Activated effector memory CD4-positive, alpha-beta T cell treated with Interleukin-2 at 50 U/mL for 16 hours (primary cell): Measurements from ENCODE around the gene ZNG1A.
"Not testable (repeated sequence)": the region's sequence is repeated elsewhere in the genome, so short reads cannot be mapped to it uniquely, and the experiment has no call there.

Experiments used
- DNase-seq: peaks from one replicate; pipeline ENCODE4 v3.0.0-alpha.2; 2020

Gene ZNG1A

DNA sequence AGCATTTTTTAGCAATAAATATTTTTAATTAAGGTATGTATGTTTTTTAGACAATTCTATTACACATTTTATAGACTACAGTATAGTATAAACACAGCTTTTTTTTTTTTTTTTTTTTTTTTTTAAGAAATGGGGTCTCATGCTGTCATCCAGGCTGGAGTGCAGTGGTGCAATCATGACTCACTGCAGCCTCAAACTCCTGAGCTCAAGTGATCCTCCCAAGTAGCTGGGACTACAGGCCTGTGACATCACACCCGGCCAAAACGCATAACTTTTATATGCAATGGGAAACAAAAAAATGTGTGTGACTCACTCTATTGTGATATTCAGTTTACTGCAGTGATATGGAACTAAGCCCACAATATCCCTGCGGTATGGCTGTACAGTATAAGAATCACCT, 9.1 kb downstream of the ZNG1A start:
- not testable (repeated sequence) for DNase-seq

DNA sequence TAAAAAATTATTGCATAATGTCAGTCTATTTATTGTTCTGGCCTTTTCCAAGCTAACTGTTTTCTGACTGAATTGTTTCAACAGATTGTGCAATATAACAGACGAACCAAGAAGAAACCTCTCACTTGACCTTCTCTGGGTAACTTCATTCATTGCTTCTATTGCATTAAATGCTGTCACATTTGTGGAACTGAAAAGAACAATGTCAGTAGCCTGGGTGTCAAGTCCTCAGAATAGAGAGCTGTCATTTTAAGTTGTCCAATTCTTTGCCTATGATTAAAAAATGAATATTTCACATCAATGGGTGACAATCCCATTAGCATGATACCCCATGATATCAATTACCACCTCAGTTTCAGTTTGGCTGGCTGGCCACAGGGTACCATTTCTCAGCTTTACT, 19.0 kb downstream of the ZNG1A start:
- DNase-seq = not testable (repeated sequence)

DNA sequence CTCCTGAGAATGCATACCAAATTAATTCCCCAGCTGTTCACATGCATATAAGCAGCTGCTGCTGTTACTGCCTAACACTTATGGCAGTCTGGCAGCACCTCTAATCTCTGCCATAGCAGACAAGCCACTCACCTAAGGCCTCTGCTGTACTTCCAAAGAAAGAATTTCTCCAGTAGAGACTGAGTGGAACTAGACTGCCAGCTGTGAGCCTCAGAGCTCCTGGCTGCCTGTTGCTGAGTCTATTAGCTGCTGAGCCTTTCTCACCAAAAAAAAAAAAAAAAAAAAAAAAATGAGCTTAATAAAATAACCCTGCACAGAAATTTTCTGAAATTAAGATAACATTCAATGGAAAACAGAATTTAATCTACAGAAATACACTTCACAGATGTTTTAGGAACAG, 27.7 kb downstream of the ZNG1A start:
- not testable (repeated sequence) for DNase-seq

DNA sequence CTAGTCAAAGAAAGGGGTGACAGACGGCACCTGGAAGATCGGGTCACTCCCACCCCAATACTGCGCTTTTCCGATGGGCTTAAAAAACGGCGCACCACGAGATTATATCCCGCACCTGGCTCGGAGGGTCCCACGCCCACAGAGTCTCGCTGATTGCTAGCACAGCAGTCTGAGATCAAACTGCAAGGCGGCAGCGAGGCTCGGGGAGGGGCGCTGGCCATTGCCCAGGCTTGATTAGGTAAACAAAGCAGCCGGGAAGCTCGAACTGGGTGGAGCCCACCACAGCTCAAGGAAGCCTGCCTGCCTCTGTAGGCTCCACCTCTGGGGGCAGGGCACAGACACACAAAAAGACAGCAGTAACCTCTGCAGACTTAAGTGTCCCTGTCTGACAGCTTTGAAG, 39.0 kb downstream of the ZNG1A start:
- DNase-seq = not testable (repeated sequence)

DNA sequence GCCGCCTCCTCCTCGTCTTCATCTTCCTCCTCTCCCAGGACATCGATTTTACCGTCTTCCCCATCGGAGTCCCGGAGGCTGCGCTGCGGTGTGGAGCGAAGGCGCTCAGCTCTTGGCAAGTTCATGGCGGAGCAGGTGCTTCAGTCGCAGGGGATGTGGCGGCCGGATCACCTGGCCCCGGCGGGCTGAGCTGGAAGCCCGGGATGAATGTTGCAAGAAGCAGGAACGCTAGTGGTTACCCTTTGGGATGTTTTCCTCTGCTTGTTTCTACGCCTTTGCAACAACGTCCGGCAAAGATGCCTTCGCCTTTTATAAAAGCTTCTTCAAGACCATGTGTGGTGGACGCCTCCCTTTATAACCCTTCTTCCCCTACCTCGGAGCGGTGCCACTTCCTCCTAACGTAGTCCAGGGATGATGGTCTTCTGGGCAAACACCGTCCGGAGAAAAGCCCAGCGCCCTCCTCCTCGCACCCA, 60.8 kb downstream of the ZNG1A start, which contains the start of gene FOXD4:
Gene FOXD4 (minus strand): TSS at position 423 of the 473 bp plus-strand sequence. CDS start 298 bp downstream, at position 125.
- not testable (repeated sequence) for DNase-seq

DNA sequence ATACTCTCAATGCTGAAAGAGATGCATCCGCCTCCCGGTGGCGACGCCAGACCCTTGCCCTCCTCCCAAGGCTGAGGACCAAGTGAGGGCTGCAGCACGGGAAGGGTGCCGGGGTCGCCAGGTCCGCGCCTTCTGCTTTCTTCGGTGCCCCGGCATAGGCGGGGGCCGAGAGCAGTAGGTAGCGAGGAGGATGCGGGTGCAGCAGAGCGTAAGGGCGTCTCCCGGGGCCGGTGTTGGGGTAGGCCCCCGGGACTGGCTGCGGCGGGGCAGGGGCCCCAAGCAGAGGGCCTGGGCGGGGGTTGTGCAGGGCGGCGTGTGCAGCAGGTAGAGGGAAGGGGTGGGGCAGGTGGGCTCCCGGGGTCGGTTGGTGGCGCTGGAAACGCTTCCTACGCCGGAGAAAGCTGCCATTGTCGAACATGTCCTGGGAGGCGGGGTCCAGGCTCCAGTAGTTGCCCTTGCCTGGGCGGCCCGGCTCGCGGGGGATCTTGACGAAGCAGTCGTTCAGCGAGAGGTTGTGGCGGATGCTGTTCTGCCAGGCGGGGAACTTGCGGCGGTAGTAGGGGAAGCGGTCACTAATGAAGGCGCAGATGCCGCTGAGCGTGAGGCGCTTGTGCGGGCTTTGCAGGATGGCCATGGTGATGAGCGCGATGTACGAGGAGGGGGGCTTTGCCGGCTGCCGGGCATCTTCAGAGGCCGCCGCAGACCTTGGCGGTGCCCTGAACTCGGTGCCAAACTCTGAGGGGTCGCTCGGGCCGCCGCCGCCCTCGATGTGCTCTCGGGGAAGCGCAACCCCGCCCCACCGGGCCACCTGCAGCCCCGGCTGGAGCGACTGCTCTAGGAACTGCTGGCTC, 61.5 kb downstream of the ZNG1A start:
- not testable (repeated sequence) for DNase-seq

GRCh38 chr9:116239-117077, 62.4 kb downstream of the ZNG1A start:
- not testable (repeated sequence) for DNase-seq

DNA sequence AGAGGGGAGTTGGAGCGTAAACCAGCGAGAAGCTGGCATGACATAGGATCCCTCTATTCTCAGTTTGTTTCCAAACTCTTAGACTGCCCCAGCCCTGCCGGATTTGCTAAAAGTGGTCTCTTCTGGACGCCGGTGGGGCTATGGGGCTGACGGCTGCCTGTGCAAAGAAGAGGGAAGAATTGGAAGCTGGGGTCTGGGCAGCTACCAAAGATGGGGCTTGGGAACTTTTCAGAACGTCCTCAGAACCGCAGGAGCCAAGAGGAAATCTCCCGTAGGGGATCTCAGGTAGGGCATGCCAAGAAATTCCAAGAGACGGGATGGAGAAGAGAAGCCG, 63.8 kb downstream of the ZNG1A start:
- not testable (repeated sequence) for DNase-seq

DNA sequence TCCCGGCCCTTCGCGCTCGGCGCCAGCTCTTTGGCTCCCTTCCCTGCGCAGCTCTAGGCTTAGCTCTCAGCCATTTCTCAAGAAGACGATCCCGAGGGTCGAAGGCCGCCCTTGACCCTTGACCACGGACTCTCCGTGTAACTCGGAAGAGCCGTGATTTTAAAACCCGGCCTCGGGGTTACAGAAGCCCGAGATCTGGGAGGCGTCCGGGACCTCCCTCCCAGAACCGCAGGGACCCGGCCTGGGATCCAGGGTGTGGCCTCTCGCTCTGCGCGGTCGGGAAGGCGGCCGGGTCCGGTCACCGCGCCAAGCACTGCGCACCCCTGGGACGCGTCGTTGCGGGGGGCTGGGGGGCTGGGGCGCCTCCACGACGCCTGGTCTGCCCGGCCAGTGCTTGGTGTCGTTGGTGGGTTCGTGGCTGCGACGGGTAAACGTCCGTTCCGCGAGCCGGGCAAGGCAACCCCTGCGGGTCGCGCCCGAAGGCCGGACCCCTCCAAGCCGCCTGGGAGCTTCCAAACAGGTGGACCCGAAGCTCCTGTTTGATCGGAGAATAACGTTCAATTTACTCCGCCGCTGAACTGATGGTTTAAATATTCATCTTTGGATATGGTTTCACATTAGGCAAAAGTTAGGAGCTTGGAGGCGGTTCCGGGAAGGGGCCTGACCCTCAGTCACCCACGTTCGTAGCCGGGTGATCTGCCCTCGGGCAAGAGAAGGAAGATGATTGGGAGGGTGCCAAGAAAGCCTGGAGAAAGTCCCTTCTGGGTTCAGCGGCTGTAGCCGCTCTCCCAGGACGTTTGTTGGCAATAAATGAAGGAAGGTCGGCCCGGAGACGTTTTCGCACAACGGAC, 64.4 kb downstream of the ZNG1A start:
- not testable (repeated sequence) for DNase-seq

GRCh38 chr9:113468-114266, 65.2 kb downstream of the ZNG1A start:
- DNase-seq = not testable (repeated sequence)

DNA sequence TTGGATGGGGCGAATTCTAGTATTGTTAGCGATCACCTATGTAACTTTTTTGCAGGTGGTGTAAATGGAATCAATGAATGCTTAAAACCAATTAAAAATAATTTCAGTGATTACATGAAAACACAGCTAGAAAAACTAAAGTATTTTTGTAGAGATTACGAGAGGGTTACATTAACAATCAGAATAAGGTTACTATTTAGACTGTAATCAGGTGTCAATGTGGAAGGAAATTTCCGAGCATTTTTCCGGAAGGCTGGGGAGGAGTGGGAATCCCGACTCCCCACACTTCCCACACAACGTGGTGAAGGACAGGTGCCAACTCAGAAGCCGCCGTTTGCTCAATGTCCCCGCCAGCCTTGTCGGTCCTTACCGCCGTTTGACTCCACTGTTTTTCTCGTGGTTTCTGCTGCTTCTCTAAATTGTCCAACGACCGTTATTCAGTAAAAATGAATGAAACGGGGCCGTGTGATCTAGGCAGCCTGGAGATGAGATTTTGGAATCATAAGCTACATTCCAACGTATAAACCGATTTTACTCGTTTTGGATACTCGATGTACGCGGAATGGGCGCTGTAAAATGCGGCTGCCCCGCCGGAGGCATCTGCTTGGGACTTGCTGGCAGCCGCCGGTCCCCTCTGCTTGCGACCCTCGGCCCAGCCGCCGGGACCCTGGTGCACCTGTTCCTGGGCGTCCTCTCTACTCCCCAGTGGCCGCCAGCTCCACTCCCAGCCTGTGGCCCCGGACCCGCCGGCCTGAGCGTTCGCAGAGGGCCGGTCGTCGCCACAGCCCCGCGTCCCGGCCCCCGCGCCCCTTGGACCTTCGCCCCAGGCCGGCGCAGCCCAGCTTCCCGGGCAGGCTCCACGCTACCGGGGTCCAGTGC, 66.0 kb downstream of the ZNG1A start:
- DNase-seq = not testable (repeated sequence)

GRCh38 chr9:110672-111071, 68.2 kb downstream of the ZNG1A start:
- DNase-seq = not testable (repeated sequence)

- DNase-seq = not testable (repeated sequence)
These were observed 69.3 kb downstream of the ZNG1A start for GRCh38 chr9:109540-109939.

DNA sequence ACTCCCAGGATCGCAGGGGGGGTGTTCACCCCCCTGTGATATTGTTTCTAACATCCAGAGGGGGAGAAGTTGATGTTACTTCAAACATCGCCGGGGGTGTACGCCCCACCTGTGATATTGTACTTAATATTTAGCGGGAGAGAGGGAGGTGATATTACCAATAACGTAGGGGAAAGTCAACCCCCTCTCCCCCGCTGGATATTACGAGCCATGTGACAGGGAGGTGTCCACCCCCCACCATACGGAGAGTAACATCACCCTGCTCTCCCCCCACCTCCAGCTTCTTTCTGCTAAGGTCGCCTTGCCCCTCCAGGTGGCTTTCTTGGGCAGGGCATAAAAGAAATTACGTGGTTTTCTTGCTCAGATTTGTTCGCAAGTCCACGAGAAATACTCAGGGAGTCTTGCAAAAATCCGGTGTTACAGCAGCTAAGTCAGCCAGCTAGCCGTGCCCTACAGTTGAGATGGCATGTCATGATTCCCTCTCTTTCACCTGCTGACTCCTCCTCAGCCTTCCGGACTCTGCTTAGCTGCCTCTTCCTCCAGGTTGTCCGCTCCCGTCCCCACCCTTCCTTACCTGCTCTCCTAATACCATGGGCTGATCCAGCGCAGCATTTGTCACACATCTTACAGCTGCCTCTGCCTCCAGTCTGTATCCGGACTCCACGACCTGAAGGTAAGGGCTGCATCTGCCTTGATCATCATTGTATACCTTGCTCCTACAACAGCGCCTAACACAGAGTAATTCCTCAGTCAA, 69.9 kb downstream of the ZNG1A start:
- not testable (repeated sequence) for DNase-seq

GRCh38 chr9:105991-106390, 72.9 kb downstream of the ZNG1A start:
- not testable (repeated sequence) for DNase-seq

DNA sequence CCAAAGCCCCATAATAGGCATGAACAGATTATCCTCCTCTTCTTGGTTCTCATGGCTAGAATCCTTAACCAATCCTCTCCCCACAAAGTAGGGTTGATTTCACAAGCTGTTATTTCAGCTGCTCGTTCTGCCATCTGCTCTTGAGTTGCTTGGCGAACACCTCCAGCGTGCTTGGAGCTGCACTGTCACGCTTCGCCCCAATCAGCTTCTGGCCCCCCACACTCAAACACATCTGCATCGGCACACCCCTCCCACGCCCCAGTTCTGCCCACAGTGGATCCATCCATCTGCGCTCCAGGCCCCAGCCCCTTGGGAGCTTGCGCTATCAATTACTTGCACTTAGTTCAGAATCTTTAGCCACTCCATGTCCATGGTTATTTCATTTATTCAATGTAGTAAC, 78.4 kb downstream of the ZNG1A start:
- DNase-seq = not testable (repeated sequence)

DNA sequence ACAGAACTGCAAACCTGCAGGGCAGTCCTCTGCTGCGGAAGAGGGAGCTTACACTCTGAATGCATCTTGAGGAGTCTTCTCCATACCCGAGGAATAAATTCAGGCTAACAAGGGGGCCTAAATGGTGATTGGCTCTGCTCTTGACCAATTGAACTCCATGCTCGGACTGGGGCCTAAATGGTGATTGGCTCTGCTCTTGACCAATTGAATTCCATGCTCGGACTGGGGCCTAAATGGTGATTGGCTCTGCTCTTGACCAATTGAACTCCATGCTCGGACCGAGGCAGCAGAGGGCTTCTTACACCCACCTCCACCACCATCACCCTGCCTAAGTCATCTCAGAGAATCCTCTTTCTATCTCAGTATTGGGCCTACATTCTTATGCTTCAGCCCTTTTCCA, 79.0 kb downstream of the ZNG1A start:
- DNase-seq = not testable (repeated sequence)

DNA sequence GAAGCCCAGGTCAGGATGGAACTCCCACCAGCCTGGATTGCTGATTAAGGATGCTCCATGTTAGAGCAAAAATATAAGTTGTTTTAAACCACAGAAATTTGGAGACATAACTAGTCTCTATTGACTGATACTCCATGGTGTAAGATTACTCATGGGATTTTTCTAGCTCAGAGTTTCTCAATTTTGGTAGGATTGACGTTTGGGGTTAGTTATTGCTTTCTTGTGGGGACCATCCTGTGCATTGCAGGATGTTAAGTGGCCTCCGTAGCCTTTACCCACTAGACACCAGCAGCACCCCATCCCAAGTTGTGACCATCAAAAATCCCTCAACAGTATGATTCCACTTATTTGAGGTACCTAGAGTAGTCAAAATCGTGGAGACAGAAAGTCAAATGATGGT, 80.1 kb downstream of the ZNG1A start:
- not testable (repeated sequence) for DNase-seq

GRCh38 chr9:94992-95391, 83.9 kb downstream of the ZNG1A start:
- not testable (repeated sequence) for DNase-seq

DNA sequence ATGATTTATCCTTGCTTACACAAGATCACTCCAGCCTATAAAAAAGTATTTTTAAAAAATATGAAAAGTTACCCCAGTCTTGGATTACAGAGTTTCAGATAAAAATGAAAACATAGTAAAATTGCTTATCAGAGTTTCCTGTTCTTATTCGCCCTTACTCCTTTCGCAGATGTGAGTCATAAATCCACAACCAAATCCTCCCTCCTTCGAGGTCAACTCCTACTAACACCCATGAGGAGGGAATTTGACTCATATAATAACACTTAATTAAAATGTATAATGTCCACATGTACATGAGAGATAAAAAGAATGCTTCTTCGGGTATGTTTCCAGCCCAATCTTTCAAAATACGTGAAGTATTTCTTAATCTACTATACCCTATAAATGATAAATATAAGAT, 84.5 kb downstream of the ZNG1A start:
- not testable (repeated sequence) for DNase-seq
